Esophagus squamous epithelium (tissue), 4 donors: ENCODE results near the gene SPATA31D1.
"Not testable (repeated sequence)": the region's sequence is repeated elsewhere in the genome, so short reads cannot be mapped to it uniquely, and the experiment has no call there.

Source experiments
- CTCF ChIP-seq, 6 experiments: fragments of 450-650 bp in 4 of 6; fragments of 200-600 bp in 2 of 6; sonication (generic) in 2 of 6; IDR thresholded peaks; one replicate each; pipeline ENCODE4 v1.5.1; 2016 to 2019; ENCODE audit warnings: antibody characterized with exemption in 6 of 6, mild to moderate bottlenecking in 4 of 6, moderate library complexity in 4 of 6
- POLR2A ChIP-seq, 4 donors: fragments of 450-650 bp; IDR thresholded peaks; one replicate each; pipeline ENCODE4 v1.6.1; 2017; ENCODE audit warnings: antibody characterized with exemption in 4 of 4, mild to moderate bottlenecking in 4 of 4, moderate library complexity in 3 of 4

- not testable (repeated sequence) for TF ChIP-seq POLR2A, CTCF (IDR thresholded peaks at IDR 0.05)
Measured at GRCh38 chr9:81948650-81949049, 39.9 kb upstream of the SPATA31D1 start.
